H1 (cell line): ENCODE measurements around the gene KLHL17.

Experiments
- SP2 ChIP-seq: IDR thresholded peaks from 2 replicates; pipeline ENCODE4 v1.6.1; 2012; ENCODE audit warnings: mild to moderate bottlenecking, low read length, inconsistent platforms
- TF ChIP-seq, protein P1 (sequence below), 3 experiments: IDR thresholded peaks; 1 replicate in 2 of 3; 2 replicates in 1 of 3; pipeline versions ENCODE4 v1.5.1 to v1.6.1; 2011; ENCODE audit warnings: low read length in 3 of 3, mild to moderate bottlenecking in 3 of 3, inconsistent platforms in 2 of 3, low read depth in 1 of 3, moderate library complexity in 1 of 3; ENCODE audit not compliant: insufficient read depth in 1 of 3; ENCODE audit errors: control extremely low read depth in 1 of 3

DNA sequence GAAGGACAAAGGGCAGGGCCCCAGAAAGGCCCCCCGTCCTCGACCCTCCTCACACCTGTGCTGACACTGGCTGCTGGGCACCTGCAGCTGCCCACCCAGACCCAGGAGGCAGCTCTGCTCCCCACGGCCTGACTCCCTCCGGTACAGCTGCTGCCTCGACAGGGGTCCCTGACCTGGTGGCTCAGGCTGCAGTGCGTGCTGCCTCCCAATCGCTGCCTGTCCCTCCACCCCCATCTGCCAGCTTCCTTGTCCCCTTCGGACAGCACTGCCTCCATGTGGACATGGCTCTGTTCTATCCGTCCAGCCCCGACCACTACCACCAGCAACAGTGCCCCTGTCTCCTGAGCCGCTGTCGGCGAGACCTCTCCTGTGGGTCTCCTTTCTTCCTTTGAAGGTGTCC, 5.5 kb upstream of the KLHL17 start:
- TF ChIP-seq, protein P1, sequence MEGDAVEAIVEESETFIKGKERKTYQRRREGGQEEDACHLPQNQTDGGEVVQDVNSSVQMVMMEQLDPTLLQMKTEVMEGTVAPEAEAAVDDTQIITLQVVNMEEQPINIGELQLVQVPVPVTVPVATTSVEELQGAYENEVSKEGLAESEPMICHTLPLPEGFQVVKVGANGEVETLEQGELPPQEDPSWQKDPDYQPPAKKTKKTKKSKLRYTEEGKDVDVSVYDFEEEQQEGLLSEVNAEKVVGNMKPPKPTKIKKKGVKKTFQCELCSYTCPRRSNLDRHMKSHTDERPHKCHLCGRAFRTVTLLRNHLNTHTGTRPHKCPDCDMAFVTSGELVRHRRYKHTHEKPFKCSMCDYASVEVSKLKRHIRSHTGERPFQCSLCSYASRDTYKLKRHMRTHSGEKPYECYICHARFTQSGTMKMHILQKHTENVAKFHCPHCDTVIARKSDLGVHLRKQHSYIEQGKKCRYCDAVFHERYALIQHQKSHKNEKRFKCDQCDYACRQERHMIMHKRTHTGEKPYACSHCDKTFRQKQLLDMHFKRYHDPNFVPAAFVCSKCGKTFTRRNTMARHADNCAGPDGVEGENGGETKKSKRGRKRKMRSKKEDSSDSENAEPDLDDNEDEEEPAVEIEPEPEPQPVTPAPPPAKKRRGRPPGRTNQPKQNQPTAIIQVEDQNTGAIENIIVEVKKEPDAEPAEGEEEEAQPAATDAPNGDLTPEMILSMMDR (IDR thresholded peaks at IDR 0.05; ENCODE audit: control extremely low read depth in 1 of 3, insufficient read depth in 1 of 3, low read depth in 1 of 3, low read length in 3 of 3): no peak
- no peak for TF ChIP-seq SP2
